GM12873 (cell line): Measurements from ENCODE around the gene BID.

Experiments
- CTCF ChIP-seq: IDR thresholded peaks from 2 replicates; pipeline ENCODE4 v1.5.1; 2012; ENCODE audit warnings: low read depth, mild to moderate bottlenecking, moderate library complexity, low read length, control low read depth; ENCODE audit not compliant: insufficient read depth; ENCODE audit errors: missing control alignments

Gene BID

GRCh38 chr22:17726006-17726927 lies 48.0 kb downstream of the BID start:
- no peak for TF ChIP-seq CTCF

- TF ChIP-seq CTCF = no peak
Observed at GRCh38 chr22:17725500-17725796, 48.8 kb downstream of the BID start.

- no peak for TF ChIP-seq CTCF
Observed at GRCh38 chr22:17724678-17725499, 49.4 kb downstream of the BID start.

GRCh38 chr22:17724241-17724640 lies 50.0 kb downstream of the BID start:
- no peak for TF ChIP-seq CTCF

- TF ChIP-seq CTCF = no peak
Observed at GRCh38 chr22:17719911-17720310, 54.4 kb downstream of the BID start.

- no peak for TF ChIP-seq CTCF
Observed at GRCh38 chr22:17717708-17718107, 56.6 kb downstream of the BID start.

GRCh38 chr22:17716529-17716928 lies 57.7 kb downstream of the BID start:
- no peak for TF ChIP-seq CTCF
